GM19099 (cell line): ENCODE measurements around the gene CUEDC1.

Experiments used
- POLR2A ChIP-seq: IDR thresholded peaks from 3 replicates; pipeline ENCODE4 v1.6.1; 2011; ENCODE audit warnings: low read depth; ENCODE audit not compliant: insufficient read length; ENCODE audit errors: extremely low read depth

CUEDC1 gene

DNA sequence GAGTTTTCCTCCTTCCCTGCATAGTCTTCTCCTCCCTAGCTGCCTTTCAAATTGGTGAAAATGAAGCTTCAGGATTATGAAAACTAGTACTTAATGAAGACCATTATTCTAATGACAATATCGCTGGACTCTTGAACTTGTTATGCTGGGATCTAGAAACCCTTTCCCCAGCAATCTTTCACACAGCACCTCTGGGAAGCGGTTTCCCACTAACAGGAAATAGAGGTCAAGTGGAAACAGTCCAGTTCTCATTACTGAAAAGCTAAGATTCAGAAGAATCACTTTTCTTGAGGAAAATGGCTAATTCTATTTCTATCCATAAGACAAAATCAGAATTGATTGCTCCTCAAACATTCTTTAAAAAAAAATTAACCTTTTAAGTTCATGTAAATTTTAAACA is 34.8 kb upstream of the CUEDC1 start:
- no peak for TF ChIP-seq POLR2A

DNA sequence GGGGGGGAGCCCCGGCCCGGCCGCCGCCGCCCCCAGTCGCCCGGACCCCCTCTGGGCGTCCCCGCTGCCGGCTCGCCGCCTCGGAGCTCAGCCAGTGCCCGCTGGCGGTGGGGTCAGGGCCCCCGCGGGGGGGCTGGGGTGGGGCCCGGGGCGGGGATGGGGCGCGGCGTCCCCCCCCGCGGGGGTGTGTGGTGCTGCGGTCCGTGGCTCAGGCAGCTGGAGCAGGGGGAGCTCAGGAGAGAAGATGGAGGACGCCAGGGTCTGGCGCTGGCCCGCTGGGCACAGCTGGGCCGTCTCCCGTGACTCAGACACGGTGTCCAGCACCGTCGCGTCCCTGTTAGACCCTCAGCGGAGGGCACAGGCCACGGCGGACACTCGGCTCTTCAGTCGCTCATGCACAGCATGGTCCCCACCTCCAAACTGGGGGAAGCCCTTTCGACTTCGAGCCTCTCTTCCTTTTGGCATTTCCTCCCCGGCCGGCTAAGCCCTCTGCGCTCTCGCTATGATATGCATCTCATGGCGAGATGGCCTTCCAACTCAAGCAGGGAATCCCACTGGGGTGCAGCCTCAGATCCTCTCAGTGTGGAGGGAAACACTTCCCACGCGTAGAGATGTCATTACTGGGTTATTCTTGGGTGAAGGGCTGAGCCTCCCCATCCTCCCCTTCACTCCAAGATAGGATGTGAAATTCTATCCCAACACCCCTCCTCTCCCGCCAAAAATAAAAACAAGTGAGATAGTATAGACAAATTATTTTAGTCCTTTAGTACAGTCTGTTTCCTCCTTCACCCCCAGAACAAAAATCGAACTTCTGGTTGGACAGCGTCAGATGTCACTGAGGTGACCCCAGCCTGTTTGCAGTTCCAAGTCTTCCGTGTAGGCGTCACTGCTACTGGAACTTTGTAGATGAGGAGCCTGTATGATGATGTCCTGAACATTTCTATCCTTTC is 33.4 kb upstream of the CUEDC1 start:
- peak; percentile 76 for TF ChIP-seq POLR2A

DNA sequence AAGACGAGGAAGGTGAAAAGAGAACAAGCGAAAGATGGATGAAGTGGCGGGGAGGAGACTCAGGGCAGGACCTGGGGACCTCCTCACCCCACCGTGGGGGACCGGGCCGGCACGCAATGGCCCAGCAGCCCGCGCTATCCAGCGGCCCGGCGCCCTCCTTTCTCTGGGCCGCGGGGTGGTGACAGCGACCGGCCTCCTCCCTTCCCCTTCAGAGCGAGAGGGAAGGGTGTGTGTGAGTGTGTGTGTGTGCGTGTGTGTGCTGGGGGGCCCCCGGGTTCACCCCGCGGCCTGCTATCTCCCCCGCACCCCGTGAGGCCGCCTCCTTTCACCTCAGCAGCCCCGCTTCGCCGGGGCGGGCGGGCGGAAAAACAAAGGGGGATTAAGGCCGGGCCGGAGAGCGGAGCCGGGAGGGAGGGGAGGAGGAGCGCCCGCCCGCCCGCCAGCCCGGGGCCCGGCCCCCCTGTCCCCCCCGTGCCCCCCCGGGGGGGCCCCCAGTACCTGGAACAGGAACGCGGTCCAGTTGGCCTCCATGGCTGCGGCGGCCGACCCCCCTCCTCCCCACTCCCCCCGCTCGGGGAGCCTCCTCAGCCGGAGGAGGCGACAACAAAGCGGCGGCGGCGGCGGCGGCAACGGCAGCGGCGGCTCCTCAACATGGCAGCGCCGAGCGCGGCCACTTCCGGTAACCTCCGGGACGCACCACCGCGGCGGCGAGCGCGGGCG is 32.5 kb upstream of the CUEDC1 start, which contains the start of gene VEZF1:
Gene VEZF1 (minus strand): TSS at position 674 of the 720 bp plus-strand sequence. CDS start 143 bp downstream, at position 531.
- peak; percentile 44 for TF ChIP-seq POLR2A

DNA sequence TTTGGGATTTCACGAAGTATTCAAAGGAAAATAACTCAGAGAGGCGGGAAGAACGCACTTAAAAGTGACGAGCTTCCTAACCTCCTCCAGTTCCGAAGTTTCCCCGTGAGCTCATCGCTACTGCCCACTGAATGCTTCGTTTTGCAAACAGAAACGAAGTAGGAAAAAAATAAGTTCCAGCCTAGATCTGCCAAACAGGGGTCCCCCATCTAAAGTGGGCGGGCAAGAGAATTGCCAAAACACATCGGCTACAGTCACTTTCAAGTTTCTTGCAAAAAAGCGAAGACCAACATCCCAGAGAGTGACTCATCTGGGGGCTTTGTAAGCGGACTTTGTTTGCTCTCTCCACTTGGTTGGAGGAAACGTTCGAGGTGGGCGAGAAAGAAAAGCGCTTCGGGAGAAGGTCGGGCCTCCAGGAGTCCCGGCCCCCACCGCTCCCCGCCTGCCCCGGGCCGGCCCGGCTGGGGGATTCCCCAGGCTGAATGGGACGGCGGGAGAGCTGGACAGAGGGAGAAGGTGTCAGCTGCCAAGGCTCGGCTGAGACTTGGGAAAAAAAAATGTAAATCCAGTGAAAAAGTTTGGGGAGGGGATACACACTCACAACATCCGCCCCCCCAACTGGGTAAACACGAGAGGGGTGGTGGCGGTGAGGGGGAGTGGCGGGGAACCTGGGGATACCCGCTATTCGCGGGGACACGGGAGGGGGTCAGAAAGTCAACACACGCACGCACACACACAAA is 31.8 kb upstream of the CUEDC1 start:
- TF ChIP-seq POLR2A = no peak

DNA sequence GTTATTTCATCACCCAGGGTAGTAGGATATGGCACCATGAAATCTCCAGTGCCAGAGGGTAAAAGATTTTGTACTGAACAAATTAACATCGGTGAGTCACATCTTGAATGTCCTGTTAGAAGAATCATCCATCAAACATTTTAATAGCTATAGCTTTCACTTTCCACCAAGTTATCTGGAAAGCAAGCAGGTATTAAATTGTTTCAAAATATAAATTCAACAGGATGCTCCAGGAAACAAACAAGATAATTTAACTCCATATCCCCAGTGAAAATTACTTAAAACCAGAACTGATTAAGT is 30.4 kb upstream of the CUEDC1 start:
- TF ChIP-seq POLR2A = no peak

DNA sequence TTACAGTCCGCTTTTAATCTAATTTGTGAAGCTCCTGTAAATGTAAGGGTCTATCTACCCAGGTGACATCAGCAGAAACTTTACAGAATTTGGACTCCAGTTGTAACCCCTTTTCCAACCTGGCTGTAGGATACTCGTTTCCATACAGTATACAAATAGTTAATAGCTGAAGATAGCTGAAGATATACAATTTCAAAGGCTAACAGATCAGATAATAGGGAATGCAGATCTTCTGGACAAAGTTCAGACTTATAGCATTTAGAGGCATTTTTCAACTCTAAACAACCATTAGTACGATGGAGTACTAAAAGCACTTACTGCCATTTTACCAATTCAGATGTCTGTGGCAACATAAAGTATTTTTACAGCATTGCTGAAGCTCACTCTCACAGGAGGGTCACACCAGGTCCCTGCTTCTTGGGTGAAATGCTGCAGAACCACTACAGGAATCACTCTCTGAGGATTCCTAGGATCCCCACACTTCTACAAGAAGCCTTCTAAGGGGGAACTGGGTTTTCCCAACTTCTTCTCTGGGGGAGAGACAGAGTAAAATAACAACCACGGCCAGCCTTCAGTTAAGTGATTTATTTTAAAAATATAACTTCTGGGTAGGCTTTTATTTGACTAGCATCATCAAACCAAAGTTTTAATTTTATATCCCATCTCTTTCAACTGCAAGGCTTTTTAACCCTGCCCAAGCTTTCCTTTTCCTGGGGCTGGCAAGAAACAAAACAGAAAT is 29.9 kb upstream of the CUEDC1 start:
- TF ChIP-seq POLR2A = no peak

DNA sequence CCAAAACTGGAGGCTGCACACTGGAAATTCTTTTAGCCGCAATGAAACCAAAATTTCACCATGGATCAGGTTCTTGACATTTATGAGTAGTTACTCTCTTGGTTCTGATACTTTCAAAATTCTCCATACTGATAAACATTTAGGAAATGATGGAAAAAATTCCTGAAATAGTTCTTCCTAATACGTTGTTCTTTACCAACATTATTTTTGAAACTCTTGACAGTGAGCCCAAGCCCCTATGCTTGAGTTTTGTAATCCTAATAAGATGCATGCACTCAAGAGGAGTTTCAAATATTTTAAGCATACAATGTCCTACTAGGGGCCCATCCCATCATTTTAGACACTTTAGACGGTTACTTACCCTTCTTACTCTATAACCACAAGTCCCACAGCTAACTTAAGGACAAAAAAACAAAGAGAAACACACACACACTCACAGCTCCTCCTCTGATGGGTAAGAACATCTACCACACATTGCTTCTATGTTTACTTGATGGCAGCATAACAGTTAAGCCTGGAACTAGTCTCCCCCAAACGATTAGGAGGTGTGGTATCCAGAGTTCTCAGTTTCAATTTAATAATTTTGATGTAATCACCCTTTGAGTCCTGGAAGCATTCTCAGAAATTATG is 29.2 kb upstream of the CUEDC1 start:
- TF ChIP-seq POLR2A = no peak

DNA sequence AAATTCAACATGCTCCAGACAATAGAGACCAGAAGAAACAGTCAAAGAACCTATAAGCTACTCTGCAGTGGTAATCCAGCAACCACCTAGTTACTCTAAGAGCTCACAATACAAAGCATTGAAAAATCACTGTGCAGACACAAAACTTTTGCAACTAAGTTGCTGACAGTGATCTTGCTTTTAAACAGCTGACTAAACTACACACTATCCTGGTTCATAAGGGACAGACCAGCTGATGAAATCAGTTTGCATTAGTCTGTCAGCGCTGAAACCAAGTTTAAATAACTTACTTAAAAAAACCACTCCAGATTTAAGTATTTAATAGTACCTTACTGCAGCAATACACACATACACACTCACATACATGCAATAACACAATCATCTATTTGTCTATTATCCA is 28.2 kb upstream of the CUEDC1 start:
- no peak for TF ChIP-seq POLR2A

DNA sequence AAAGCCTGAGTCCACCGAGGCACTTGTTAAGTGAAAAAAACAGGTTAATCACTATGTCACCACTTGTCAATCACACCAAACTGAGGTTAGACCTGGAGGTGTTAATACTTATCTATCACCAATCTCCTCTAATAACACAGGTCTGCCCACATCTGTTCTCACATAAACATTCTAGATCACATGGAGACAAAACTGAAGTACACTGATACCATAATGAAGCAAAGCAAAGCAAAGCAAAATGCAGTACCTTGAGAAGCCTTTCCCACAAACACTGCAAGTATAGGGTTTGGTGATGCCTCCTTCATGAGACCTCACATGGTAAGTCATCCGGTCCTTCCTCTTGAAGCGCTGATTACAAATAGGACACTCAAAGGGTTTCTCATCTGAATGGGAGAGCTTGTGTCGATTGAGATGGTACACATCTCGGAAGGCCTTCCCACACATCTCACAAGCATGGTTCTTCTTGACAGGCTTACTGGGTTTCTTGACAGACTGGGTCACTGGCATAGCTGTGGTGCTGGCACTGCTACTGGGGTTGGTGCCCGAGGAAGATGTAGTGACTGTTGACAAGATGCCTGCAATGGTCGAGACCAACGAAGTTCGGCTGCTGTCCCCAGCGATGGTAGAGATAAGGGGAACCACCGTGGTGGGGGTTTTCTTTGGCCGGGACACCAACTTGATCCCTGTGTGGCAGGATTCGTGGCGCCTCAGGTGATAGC is 27.4 kb upstream of the CUEDC1 start:
- TF ChIP-seq POLR2A = no peak

DNA sequence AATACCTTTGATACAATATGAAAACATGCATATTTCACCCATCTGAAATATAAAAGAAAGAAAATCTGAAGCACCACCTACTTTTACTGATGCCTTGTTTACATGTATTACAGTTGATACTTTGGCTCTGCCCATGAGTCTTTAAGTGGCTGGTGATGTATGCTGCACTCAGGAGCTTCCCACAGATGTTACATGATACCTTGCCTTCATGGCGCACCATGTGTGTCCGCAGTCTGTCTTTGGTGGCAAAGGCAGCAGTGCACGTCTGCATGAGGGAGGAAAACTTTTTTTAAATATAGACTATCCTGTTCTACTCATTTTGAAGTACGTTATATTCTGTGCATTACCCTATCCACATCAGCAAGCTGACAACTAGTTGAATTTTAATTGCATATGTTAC is 25.3 kb upstream of the CUEDC1 start:
- TF ChIP-seq POLR2A = no peak

DNA sequence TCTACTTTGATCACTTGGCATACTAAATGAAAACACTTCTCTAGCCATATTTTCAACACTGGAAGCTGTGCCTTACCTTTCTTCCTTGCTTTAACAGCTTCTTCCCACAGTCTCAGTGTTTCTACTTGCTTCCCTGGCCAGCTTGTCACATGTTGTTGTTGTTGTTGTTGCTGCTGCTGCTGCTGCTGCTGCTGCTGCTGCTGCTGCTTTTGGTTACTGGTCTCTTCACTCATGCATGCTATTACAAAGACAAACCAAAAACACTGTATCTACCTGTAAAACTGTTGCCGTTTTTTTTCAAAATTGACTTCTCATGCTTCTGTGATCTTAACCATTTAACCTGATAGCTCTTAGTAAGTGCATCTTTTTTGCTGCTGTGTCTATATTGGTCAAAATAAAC is 23.9 kb upstream of the CUEDC1 start:
- TF ChIP-seq POLR2A = no peak

DNA sequence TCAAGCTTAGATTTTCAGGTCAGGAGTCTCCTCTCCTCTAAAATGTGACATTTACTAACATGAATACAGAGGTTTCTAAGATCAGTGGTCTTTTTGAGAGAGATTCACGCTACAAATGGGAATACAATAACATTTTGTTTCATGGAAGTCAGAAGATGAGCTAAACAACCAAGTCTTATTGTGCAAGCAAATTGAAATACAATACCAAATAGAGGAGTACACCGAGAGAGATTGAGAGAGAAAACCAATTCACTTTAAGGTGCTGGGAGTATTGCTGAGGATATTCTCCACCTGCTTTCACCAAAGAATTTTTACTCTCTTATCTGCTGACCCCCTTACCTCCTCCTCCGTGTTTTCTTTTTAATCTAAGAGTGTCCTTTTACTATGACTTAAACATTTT is 21.4 kb upstream of the CUEDC1 start:
- no peak for TF ChIP-seq POLR2A

DNA sequence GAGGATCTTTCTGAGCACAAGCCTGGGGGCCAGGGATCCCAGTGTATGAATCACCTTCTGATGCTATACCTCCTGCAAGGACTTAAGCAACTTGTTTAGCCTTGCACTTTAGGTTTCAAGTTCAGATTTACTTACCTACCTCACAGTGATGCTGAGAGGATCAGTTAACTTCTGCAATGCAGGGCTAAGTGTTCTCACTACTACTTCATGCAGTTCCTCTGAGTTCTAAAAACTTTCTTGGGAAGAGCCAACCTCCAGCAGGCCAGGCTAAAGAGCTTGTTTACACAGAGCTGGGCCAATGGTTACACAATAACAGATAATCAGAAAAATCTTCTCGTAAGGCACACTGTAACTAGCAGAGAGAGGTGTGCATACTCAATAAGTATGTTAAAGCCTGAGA is 19.8 kb upstream of the CUEDC1 start:
- TF ChIP-seq POLR2A = no peak

DNA sequence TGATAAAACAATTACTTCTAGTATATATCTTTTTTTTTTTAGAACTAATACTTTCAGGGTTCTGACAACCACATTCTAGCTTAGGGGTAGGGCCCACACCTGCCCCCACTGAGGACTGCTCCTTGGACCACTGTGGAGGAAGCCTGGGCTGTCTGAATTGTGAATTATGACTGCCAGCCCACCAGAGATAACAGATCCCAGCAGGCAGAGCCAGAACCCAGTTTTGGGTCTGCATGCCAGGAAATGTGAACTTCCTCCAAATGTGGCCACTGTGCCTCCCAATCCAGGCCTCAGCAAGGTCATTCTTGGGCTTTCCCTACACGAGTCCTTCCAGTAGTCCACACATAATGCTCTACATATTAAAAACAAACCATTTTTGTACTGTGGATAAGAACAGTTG is 16.9 kb upstream of the CUEDC1 start:
- TF ChIP-seq POLR2A = no peak
